Mucosa of rectum (tissue), 2 donors: ENCODE data around the gene UGT1A1.

Experiments used
- H3K27ac ChIP-seq, 2 donors: one replicate each; pipeline ENCODE4 v1.7.0; 2013; ENCODE audit warnings: inconsistent platforms in 2 of 2, low read depth in 2 of 2, low read length in 2 of 2
- H3K27me3 ChIP-seq, 2 donors: one replicate each; pipeline ENCODE4 v1.7.0; 2013; ENCODE audit warnings: low read length in 2 of 2; ENCODE audit not compliant: control insufficient read depth in 2 of 2, insufficient read depth in 2 of 2
- H3K36me3 ChIP-seq, 2 donors: one replicate each; pipeline ENCODE4 v1.7.0; 2013; ENCODE audit warnings: low read length in 2 of 2; ENCODE audit not compliant: control insufficient read depth in 2 of 2, insufficient read depth in 2 of 2
- H3K4me1 ChIP-seq, 2 donors: one replicate each; pipeline ENCODE4 v1.7.0; 2013; ENCODE audit warnings: low read length in 2 of 2, mild to moderate bottlenecking in 1 of 2; ENCODE audit not compliant: control insufficient read depth in 2 of 2, insufficient read depth in 2 of 2
- H3K4me3 ChIP-seq, 2 donors: one replicate each; pipeline ENCODE4 v1.7.0; 2013; ENCODE audit warnings: low read length in 2 of 2
- H3K9ac ChIP-seq, 2 donors: one replicate each; pipeline ENCODE4 v1.7.0; 2013; ENCODE audit warnings: low read length in 2 of 2, low read depth in 1 of 2, mild to moderate bottlenecking in 1 of 2
- H3K9me3 ChIP-seq, 2 donors: one replicate each; pipeline ENCODE4 v1.7.0; 2013; ENCODE audit warnings: low read length in 2 of 2; ENCODE audit not compliant: control insufficient read depth in 2 of 2
- donor health status: healthy.
- donor health status: Normal muscosa, but diverticular disease.

The UGT1A1 gene

DNA sequence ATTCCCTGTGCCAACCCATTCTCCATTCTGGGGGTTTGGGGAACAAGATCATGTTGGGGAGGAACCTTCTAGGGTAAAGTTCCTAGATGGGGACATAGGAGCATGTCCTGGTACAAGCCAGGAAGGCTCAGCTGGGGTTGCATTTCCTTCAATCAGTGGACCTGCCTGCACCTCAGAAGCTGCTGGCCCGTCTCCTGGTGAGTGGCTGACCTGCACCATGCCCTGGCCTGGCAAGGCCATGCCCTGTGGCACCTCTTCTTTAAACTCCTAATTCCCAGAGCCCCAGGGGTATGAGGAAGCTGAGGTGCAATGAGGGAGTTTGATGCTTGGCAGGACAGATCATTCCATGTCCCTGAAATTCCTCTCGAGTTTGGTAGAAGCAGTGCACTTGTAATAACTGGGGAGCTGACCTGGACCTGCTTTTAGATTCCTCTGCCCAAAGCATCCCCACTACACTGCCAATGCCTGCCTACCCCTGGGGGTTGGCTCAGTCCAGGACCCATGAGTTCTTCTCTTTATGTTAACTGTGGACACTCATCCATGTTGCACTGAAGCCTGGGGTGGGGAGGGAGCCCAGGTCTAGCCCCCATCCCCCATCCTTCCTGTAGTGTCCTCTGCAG, 43.3 kb downstream of the UGT1A1 start:
- H3K4me1 ChIP-seq, result no peaks in the 10 kb centered on the region
- no peak overlapping the region for H3K4me3 ChIP-seq
- H3K27me3 ChIP-seq, result peaks cover 3 to 9% of the 10 kb centered on the region in 2 donors
- H3K9ac ChIP-seq, result no peak overlapping the region
- H3K9me3 ChIP-seq, result no peaks in the 10 kb centered on the region
- no peak overlapping the region for H3K27ac ChIP-seq
- no peaks in the 10 kb centered on the region for H3K36me3 ChIP-seq

DNA sequence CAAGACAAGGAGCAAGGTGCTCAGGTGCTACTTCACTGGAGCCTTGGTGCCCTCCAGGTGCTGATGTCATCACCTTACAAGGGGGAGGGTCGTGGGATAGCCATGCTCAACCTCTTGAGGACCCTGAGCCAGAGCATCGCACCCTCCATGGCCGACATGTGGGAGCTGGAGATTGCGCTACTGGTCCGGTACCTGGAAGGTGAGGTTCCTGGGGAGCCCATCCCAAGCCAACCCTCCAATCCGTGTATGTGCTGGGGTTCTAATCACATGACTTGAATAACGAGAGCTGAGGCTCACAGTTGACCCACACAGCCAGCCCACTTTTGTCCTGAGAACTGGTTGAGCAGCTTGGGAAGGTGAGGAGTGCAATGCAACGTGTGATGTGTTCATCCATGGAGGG, 43.9 kb downstream of the UGT1A1 start:
- Histone ChIP-seq H3K4me1 (no peaks in the 10 kb centered on the region), H3K9ac (no peak overlapping the region), H3K27me3 (peaks cover 6 to 9% of the 10 kb centered on the region in 2 donors), H3K4me3 (no peak overlapping the region), H3K9me3 (no peaks in the 10 kb centered on the region), H3K36me3 (no peaks in the 10 kb centered on the region), H3K27ac (no peak overlapping the region)

DNA sequence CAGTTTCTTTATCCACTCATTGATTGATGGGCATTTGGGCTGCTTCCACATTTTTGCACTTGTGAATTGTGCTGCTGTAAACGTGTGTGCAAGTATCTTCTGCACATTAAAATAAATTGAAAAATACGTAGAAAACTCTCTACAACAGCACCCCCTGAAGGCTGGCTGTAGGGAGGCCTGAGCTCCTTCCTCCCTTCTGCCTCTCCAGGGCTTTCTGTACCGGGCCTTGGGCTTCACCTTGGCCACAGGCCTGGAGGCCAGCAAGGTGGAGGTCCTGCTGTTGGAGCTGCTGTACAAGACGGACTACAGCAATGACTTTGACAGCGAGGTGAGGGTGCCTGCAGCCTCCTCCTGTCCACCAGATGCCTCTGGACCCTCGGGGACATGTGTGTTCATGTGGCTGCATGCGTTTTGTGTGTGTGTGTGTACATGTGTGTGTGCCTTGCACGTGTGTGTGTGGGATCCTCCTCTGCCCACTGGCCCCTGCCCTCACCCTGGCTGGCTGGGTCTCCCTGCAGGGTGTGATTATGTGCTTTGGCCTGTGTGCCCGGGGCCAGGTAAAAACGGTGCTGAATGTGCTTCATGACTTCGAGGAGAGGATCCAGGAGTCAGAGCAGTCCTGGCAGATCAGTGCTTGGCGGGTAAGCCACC, 47.3 kb downstream of the UGT1A1 start:
- Histone ChIP-seq H3K9ac (no peak overlapping the region), H3K4me1 (no peaks in the 10 kb centered on the region), H3K9me3 (no peaks in the 10 kb centered on the region), H3K27me3 (peaks cover 8 to 9% of the 10 kb centered on the region in 2 donors), H3K27ac (no peak overlapping the region), H3K36me3 (no peaks in the 10 kb centered on the region), H3K4me3 (no peak overlapping the region)

DNA sequence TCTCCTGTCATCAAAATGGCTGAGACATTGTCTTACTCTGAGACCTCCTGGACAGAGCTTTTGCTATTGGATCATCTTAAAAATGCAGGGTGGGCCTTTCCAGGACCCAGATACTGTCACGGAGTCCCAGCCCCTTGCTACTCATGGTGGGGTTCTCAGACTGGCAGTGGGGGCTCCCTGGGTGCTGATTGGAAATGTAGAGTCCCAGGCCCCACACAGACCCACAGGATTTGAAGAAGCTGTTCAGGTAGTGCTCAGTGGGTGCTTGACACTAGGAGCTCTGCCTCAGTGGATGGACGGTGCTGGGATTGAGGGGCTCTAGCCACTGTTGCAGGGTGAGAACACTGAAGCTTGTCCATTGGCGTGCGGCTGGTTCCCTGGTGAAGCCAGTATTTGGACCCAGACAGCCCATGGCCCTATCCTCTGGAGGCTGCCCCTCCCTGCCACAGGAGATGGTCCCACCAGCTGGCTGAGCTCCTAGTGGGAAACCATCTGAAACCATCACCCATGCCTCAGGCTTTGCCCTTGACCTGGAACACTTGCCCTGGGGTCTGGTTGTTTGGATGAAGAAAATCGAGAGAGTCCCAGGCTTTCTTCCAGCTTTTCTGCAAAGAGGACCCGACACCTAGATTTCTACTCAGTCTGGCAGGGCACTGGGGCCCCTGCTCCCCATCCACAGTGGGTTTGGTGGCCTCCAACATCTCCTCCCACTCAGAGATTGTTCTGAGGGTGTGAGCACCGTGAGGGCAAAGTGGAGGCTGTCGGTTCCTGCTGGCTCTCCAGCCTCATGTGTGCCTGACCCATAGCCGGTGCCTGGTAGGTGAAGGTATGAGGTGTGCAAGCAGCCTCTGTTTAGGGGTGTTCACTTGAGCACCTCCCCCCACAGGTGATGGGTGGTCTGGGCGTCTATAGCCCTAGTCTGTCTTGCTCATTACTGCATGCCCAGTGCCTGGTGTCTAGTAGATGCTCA, 48.2 kb downstream of the UGT1A1 start:
- no peaks in the 10 kb centered on the region for H3K36me3 ChIP-seq
- H3K27ac ChIP-seq, result no peak overlapping the region
- no peaks in the 10 kb centered on the region for H3K9me3 ChIP-seq
- no peak overlapping the region for H3K4me3 ChIP-seq
- peaks cover 5 to 8% of the 10 kb centered on the region in 2 donors for H3K27me3 ChIP-seq
- H3K4me1 ChIP-seq, result no peaks in the 10 kb centered on the region
- no peak overlapping the region for H3K9ac ChIP-seq

DNA sequence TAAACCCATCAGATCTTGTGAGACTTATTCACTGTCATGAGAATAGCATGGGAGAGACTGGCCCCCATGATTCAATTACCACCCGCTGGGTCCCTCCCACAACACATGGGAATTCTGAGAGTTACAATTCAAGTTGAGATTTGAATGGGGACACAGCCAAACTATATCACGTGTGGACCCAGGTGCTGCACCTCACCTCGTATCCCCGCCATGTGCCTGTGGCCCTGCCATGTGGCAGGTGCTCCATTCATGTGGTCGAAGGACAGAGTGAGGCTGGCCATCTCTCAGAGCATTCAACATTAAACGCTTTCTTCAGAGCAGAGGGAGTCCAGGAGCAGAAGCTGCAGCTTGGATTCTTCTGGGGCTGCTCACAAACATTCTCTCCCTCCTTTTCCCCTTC, 50.3 kb downstream of the UGT1A1 start:
- H3K9me3 ChIP-seq, result no peaks in the 10 kb centered on the region
- no peak overlapping the region for H3K27ac ChIP-seq
- H3K36me3 ChIP-seq, result no peaks in the 10 kb centered on the region
- no peak overlapping the region for H3K9ac ChIP-seq
- no peak overlapping the region for H3K4me3 ChIP-seq
- no peaks in the 10 kb centered on the region for H3K4me1 ChIP-seq
- H3K27me3 ChIP-seq, result peaks cover 0 to 8% of the 10 kb centered on the region in 2 donors

DNA sequence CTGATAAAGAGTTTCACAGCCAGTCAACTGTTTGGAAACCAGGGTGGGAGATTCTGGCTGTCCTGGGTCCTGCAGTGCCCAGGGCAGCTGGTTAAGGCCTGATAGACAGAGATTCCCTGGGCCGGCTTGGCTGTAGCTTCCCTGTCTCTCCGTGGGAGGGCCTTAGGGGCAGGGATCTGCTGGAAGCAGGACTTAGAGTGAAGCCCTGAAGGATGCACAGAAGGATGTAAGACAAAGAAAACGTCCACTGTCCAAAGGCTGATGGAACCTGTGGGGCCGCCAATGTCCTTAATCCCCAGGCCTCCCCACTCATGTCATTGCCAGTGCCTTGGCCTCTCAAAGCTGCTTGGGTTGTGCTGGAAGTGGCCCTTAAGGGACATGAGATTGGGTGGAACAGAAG, 51.0 kb downstream of the UGT1A1 start:
- Histone ChIP-seq H3K36me3 (no peaks in the 10 kb centered on the region), H3K9me3 (no peaks in the 10 kb centered on the region), H3K27ac (no peak overlapping the region), H3K27me3 (peaks cover 0 to 8% of the 10 kb centered on the region in 2 donors), H3K4me3 (no peak overlapping the region), H3K9ac (no peak overlapping the region), H3K4me1 (no peaks in the 10 kb centered on the region)

DNA sequence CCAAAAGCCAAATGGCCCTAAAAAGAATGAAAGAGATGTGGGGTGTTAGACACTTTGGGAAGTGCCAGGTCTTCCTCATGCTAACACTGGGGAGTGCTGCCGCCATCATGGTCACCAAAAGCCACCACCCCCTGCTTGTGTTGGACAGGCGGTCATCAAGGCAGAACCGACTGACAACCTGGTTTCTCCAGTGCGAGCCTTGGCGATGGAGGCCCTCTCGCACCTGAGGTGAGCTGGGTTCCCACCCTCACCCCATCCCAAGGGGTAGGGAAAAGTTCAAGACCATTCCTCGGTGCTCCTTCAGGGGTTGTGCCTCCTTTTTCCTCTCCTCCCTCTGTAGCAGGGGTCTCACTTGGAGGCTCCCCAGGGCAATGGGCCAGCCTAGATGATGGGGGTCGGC, 51.7 kb downstream of the UGT1A1 start:
- peaks cover 0 to 8% of the 10 kb centered on the region in 2 donors for H3K27me3 ChIP-seq
- H3K27ac ChIP-seq, result no peak overlapping the region

DNA sequence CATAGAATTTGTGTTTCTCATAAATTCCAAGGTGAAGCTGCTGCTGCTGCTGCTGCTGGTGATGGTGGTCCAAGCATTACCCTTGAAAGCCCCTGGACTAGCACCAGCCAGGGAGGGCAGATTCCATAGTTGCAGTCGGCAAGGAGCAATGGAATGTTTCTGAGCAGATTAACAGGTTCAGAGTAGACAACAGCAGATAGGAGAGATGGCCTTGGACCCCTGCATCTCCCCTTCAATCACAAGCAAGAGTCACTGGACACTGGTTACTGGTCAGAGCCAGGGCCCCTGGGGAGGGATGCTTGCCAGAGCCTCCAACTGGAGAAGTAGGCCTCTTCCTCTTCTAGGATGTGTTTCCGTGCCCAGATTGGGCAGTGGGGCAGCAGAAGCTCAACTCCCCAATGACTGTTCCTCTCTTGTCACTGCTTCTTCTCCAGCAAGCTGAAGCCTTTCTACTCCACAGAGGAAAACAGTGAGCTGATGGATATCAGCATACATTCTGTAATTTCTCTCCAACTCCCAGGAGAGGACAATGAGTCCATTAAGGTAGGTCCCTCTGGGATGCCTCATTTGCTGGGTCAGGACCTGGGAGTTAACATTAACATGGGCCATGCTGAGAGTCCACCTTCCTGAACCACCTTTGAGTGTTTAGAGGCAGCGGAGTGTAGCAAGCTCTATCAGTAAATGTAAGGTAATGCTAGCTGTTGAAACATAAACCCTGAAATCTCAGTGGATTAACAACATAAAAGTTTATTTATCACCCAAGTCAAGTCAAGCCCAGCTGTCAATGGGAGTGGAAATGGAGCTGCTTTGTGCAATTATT, 53.4 kb downstream of the UGT1A1 start:
- Histone ChIP-seq H3K27me3 (peaks cover 0 to 4% of the 10 kb centered on the region in 2 donors), H3K36me3 (no peaks in the 10 kb centered on the region), H3K9ac (no peak overlapping the region), H3K4me3 (no peak overlapping the region), H3K27ac (no peak overlapping the region), H3K9me3 (no peaks in the 10 kb centered on the region), H3K4me1 (no peaks in the 10 kb centered on the region)

More for the DNA sequence above, 51.7 kb downstream of the UGT1A1 start:
- Histone ChIP-seq H3K36me3 (no peaks in the 10 kb centered on the region), H3K9ac (no peak overlapping the region), H3K9me3 (no peaks in the 10 kb centered on the region), H3K4me3 (no peak overlapping the region), H3K4me1 (no peaks in the 10 kb centered on the region)

DNA sequence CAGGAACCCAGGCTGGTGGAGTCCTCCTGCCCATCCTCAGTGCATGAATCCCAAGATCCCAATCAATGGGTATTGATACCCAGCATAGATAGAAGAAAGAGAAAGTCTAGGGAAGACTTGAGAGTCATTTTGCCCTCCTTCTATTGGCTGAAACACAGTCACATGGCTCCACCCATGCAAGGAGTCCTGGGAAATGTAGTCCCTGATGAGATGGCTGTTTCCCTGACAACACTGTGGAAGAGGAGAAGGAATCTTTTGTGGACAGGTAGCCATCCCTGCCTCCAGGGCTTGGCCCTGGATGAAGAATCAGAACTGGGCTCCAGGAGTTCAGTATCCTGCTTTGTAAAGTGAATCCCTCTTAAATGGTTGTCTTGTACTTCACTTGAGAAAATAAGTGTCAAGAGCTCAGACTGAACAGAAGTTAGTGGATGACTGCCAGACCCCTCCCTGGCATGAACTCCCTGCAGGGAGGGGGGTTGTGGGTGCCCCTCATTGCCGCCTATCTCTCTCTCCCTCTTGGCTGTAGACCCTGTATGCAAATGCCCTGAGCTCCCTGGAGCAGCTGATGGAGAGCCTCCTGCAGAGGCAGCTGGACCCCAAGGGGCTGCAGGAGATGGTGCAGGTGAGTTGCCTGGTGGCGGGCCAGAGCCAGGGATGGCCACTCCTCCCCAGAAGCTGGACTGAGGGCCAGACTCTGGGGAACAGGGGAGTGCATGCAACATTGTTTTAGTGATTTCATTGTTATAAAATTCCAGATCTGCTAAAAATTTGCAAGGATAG, 54.2 kb downstream of the UGT1A1 start:
- Histone ChIP-seq H3K4me1 (no peaks in the 10 kb centered on the region), H3K36me3 (no peaks in the 10 kb centered on the region), H3K27ac (no peak overlapping the region), H3K4me3 (no peak overlapping the region), H3K9me3 (no peaks in the 10 kb centered on the region), H3K9ac (no peak overlapping the region), H3K27me3 (peaks cover 0 to 2% of the 10 kb centered on the region in 2 donors)
